Cardiac muscle cell (in vitro differentiated cells and primary cell): Measurements from ENCODE around the gene APOL3. TPM values are rescaled to one million over a fixed set of nuclear protein-coding genes. Genes with fewer than 3 reads are reported as not detected.
"Not testable (repeated sequence)": the region's sequence is repeated elsewhere in the genome, so short reads cannot be mapped to it uniquely, and the experiment has no call there.

ENCODE experiments used
- DNase-seq, 2 donors: peaks; one replicate each; pipeline versions ENCODE4 v3.0.0 to v3.0.0-alpha.2; 2010 to 2017; ENCODE audit warnings: low read depth in 1 of 2, low spot score in 1 of 2
- H3K27ac ChIP-seq: fragments of 200-600 bp; sonication (generic); 2 replicates; pipeline ENCODE4 v1.5.1; 2016
- H3K27me3 ChIP-seq: fragments of 200-600 bp; sonication (generic); 2 replicates; pipeline ENCODE4 v1.6.0; 2016; ENCODE audit warnings: control low read depth
- H3K36me3 ChIP-seq: fragments of 200-600 bp; sonication (generic); 2 replicates; pipeline ENCODE4 v1.5.1; 2016; ENCODE audit warnings: control low read depth
- H3K4me1 ChIP-seq: fragments of 200-600 bp; sonication (generic); 2 replicates; pipeline ENCODE4 v1.8.1; 2017; ENCODE audit warnings: low read depth, mild to moderate bottlenecking, mixed run types
- H3K4me3 ChIP-seq: fragments of 200-600 bp; sonication (generic); 2 replicates; pipeline ENCODE4 v1.5.1; 2016; ENCODE audit warnings: mild to moderate bottlenecking
- H3K9me3 ChIP-seq: fragments of 200-600 bp; sonication (generic); 2 replicates; pipeline ENCODE4 v1.5.1; 2017; ENCODE audit warnings: low read depth, mild to moderate bottlenecking, control low read depth
- polyA plus RNA-seq: library from polyadenylated mRNA; unstranded; fragments of >200 nt; fragmentation: Nextera tagmentation; extraction: Ambion mirVana; gene quantifications from 2 replicates; pipeline ENCODE4 v1.2.1, GENCODE V29; 2016
- total RNA-seq: library from RNA; depleted of rRNA; stranded (reverse); fragments of >200 nt; gene quantifications from 2 replicates; pipeline ENCODE4 v1.2.3, GENCODE V29; 2016
- TF ChIP-seq, protein P1 (sequence below): IDR thresholded peaks from 2 replicates; pipeline ENCODE4 v1.5.1; 2012; ENCODE audit warnings: low read depth, mild to moderate bottlenecking, low read length

APOL3 gene
- total and polyA plus RNA-seq, 2 experiments from 2014 or later = not detected

DNA sequence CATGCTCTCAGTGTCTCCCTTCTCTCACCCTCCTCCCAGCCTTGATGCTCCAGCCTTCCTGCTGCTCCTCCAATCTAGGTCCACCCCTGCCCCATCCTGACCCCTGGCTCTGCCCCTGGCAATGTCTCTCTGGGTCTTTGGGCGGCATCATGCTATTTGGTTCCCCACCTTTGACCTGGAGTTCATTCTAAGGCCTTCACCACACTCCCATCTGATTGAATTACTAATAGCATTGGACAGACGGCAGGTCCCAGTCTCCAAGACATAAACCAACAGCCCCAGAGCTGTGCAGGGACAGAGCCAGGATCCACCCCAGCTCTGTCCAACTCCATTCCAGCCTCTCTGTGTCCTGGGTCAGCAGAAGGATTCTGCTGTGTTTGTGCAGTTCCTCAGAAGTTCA is 33.8 kb upstream of the APOL3 start:
- no peak overlapping the region for H3K27ac ChIP-seq
- no peaks in the 10 kb centered on the region for H3K36me3 ChIP-seq
- H3K27me3 ChIP-seq = no peaks in the 10 kb centered on the region
- H3K9me3 ChIP-seq = no peaks in the 10 kb centered on the region
- no peak overlapping the region for H3K4me3 ChIP-seq
- no peak for DNase-seq
- TF ChIP-seq, protein P1, sequence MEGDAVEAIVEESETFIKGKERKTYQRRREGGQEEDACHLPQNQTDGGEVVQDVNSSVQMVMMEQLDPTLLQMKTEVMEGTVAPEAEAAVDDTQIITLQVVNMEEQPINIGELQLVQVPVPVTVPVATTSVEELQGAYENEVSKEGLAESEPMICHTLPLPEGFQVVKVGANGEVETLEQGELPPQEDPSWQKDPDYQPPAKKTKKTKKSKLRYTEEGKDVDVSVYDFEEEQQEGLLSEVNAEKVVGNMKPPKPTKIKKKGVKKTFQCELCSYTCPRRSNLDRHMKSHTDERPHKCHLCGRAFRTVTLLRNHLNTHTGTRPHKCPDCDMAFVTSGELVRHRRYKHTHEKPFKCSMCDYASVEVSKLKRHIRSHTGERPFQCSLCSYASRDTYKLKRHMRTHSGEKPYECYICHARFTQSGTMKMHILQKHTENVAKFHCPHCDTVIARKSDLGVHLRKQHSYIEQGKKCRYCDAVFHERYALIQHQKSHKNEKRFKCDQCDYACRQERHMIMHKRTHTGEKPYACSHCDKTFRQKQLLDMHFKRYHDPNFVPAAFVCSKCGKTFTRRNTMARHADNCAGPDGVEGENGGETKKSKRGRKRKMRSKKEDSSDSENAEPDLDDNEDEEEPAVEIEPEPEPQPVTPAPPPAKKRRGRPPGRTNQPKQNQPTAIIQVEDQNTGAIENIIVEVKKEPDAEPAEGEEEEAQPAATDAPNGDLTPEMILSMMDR = no peak
- peaks cover 16% of the 10 kb centered on the region for H3K4me1 ChIP-seq

DNA sequence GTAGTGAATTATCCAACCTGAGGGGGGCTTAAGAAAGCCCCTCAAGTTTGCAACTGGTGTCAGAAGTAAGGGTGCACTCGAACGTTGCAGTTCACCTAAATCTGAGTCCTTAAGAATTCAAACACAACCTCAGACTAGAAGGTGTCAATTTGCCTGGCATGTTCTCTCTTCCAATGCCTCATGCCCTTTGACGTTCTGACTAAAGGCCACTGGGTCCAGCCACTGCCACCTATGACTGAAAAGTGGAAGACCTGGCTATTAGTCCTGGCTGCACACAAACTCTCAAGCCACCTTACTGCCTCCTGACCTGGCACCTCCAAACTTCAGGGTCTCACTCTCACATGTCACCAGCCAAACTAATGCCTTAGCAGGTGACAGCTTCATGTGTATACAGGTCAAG is 33.0 kb upstream of the APOL3 start:
- DNase-seq = no peak
- Histone ChIP-seq H3K4me3 (no peak overlapping the region), H3K27ac (no peak overlapping the region), H3K4me1 (peaks cover 16% of the 10 kb centered on the region), H3K36me3 (no peaks in the 10 kb centered on the region), H3K9me3 (no peaks in the 10 kb centered on the region), H3K27me3 (no peaks in the 10 kb centered on the region)
- TF ChIP-seq, protein P1 = no peak

DNA sequence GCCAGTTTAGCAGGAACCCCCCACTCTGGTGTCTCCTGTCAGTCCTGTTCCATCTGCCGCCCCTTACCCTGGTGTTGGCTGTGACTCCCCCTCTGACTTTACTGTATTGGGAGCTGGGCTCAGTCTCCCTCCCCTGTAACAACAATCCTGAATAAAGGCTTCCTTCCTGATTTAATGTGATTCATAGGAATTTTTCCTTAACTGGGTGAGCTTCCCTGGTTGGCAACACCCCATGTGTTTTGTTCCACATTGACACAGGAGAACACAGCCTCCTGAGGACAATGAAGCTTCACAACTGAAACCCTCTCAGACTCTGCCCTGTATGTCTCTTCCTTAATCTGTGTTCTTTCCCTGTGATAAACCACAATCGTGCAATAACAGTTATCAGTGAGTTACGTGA is 32.6 kb upstream of the APOL3 start:
- H3K27ac ChIP-seq = no peak overlapping the region
- no peaks in the 10 kb centered on the region for H3K9me3 ChIP-seq
- H3K27me3 ChIP-seq = no peaks in the 10 kb centered on the region
- no peak for DNase-seq
- no peak overlapping the region for H3K4me3 ChIP-seq
- TF ChIP-seq, protein P1 = no peak
- peaks cover 12% of the 10 kb centered on the region for H3K4me1 ChIP-seq
- H3K36me3 ChIP-seq = no peaks in the 10 kb centered on the region

DNA sequence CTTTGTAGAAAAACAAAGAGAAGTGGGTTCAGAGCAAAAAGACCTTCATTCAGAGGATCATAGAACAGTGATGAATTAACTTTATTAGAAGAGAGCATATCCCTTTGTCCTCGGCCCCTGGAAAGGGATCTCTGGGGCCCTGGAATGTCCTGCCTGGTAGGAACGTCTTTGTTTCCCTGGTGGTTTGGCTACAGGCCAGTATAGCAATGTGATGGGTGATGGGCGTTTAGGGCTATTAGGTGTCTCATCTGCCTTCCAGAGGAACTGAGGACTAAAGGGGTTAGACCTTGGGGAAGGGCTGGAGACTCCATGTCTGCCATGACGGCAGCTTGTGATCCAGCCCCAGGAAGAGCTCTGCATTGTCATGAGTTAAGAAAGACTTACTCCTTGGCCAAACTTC is 32.0 kb upstream of the APOL3 start:
- TF ChIP-seq, protein P1 = no peak
- DNase-seq = peak in 1 of 2 donors; percentile 32
- no peaks in the 10 kb centered on the region for H3K27me3 ChIP-seq
- no peak overlapping the region for H3K4me3 ChIP-seq
- no peak overlapping the region for H3K27ac ChIP-seq
- H3K36me3 ChIP-seq = no peaks in the 10 kb centered on the region
- peaks cover 6% of the 10 kb centered on the region for H3K4me1 ChIP-seq
- no peaks in the 10 kb centered on the region for H3K9me3 ChIP-seq

DNA sequence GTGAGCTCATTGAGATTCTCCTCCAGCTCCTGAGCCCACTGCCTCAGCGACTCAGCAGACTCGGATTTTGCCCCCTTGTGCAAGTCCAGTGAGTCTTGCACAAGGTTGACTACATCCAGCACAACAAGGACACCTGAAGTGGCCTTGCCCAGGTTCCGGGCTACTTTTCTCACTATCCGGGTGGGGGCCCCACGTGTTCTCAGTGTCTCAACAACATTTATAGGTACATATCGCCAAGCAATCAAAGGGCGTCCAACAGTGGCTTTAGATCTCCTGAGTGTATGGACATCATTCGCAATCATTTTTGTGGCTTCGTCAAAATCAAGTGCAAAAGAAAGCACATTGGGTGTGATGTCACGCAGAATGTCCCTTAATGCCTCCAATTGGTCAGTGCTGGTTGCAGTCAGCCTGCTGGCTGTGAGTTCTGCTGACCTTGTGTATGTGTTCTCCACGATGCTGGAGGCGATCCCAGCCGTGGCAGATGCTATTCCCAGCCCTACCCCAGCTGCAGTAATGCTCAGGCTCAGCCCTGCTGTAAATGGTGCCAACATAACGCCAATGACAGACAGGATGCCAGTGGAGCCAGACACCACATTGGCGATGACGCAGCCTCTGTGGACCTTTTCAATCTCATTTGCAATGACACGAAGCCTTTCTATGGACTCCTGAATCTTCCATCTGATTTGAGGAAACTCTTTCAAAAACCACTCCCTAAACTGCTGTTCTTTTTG is 30.7 kb upstream of the APOL3 start:
- no peaks in the 10 kb centered on the region for H3K36me3 ChIP-seq
- H3K4me1 ChIP-seq = no peaks in the 10 kb centered on the region
- no peaks in the 10 kb centered on the region for H3K27me3 ChIP-seq
- no peak overlapping the region for H3K4me3 ChIP-seq
- TF ChIP-seq, protein P1 = no peak
- H3K27ac ChIP-seq = no peak overlapping the region
- H3K9me3 ChIP-seq = no peaks in the 10 kb centered on the region
- peak in 1 of 2 donors; percentile 28 for DNase-seq

DNA sequence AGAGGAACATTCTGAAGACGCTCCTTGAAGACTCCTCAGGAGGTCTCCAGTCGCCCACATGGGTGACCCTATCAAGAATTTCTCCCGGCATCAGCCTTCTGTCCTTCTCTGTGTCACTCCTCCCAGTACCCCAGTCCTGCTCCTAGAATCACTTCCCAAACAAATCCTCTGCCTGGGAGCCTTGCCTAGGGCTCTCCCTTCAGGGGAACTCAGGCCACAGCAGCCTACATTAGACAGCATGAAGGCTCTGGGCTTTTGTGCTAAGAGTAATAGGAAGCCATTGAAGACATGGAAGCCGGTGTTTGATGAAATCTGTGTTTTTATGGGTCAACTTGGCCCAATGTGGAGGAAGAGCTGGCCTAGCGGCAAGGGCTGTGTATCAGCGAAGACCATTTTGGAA is 27.3 kb upstream of the APOL3 start:
- not testable (repeated sequence) for H3K4me1 ChIP-seq, DNase-seq, H3K27me3 ChIP-seq

More for the DNA sequence above, 27.3 kb upstream of the APOL3 start:
- H3K9me3 ChIP-seq, H3K36me3 ChIP-seq, H3K27ac ChIP-seq, H3K4me3 ChIP-seq: not testable (repeated sequence)
